B cell (primary cell): Measurements from ENCODE around the gene KRT79. TPM values are rescaled to one million over a fixed set of nuclear protein-coding genes. Genes with fewer than 3 reads are reported as not detected.
A peak's percentile ranks its signal among the peaks of the same experiment; 100 is the strongest.

Experiments
- ATAC-seq: fragments of 200-7000 bp; cut with Tn5 transposase; one replicate; pipeline ENCODE4 v1.10.0; 2021; ENCODE audit warnings: low read depth, mild to moderate bottlenecking, moderate number of reproducible peaks, moderate library complexity
- CTCF ChIA-PET: fragments of 350-600 bp; sonication (Branson Sonifier 250); formaldehyde crosslinking; loops from one replicate; lab custom pipeline; 2021; ENCODE audit warnings: antibody characterized with exemption, inconsistent platforms; lab: Charles Lee
- POLR2A ChIA-PET: fragments of 350-600 bp; sonication (Branson Sonifier 250); formaldehyde crosslinking; loops from one replicate; lab custom pipeline; 2021; ENCODE audit warnings: antibody characterized with exemption; lab: Charles Lee
- DNase-seq: peaks from one replicate; pipeline ENCODE4 v3.0.0; 2013
- H2AFZ ChIP-seq: 2 replicates; pipeline ENCODE4 v1.6.1; 2012; ENCODE audit warnings: mild to moderate bottlenecking, low read depth, low read length; ENCODE audit not compliant: insufficient read depth, poor library complexity, severe bottlenecking
- H3K27ac ChIP-seq, 2 donors: 1 replicate in 1 of 2; 2 replicates in 1 of 2; pipeline ENCODE4 v1.5.1; 2012 to 2013; ENCODE audit warnings: low read length in 2 of 2, mild to moderate bottlenecking in 2 of 2, moderate library complexity in 1 of 2
- H3K27me3 ChIP-seq, 4 experiments: fragments of 200-600 bp in 1 of 4; sonication (generic) in 1 of 4; replicated peaks in 1 of 4; 1 replicate in 2 of 4; 2 replicates in 2 of 4; pipeline versions ENCODE4 v1.6.1 to v1.7.0; 2013 to 2016; ENCODE audit warnings: low read length in 3 of 4, mild to moderate bottlenecking in 2 of 4, mixed read lengths in 1 of 4, moderate library complexity in 1 of 4; ENCODE audit not compliant: insufficient read depth in 4 of 4, control insufficient read depth in 3 of 4; ENCODE audit errors: control extremely low read depth in 1 of 4
- H3K36me3 ChIP-seq, 2 experiments: replicated peaks in 1 of 2; 1 replicate in 1 of 2; 2 replicates in 1 of 2; pipeline versions ENCODE4 v1.6.1 to v1.7.1; 2013; ENCODE audit warnings: low read length in 1 of 2; ENCODE audit not compliant: insufficient read depth in 2 of 2, control insufficient read depth in 1 of 2; ENCODE audit errors: control extremely low read depth in 1 of 2, extremely low read depth in 1 of 2
- H3K4me1 ChIP-seq, 2 donors: fragments of 200-600 bp in 1 of 2; sonication (generic) in 1 of 2; 1 replicate in 1 of 2; 2 replicates in 1 of 2; pipeline versions ENCODE4 v1.5.1 to v1.6.1; 2013 to 2017; ENCODE audit warnings: low read length in 2 of 2; ENCODE audit not compliant: control insufficient read depth in 2 of 2, insufficient read depth in 2 of 2
- H3K4me2 ChIP-seq: replicated peaks from 2 replicates; pipeline ENCODE3; 2012; ENCODE audit warnings: mild to moderate bottlenecking, low read depth, low read length; ENCODE audit not compliant: poor library complexity, severe bottlenecking
- H3K4me3 ChIP-seq, 5 experiments: fragments of 200-600 bp in 1 of 5; sonication (generic) in 1 of 5; 1 replicate in 3 of 5; 2 replicates in 2 of 5; pipeline versions ENCODE4 v1.5.1 to v1.7.0; 2011 to 2016; ENCODE audit warnings: low read length in 4 of 5, mild to moderate bottlenecking in 4 of 5, low read depth in 2 of 5, control low read depth in 1 of 5, moderate library complexity in 1 of 5; ENCODE audit not compliant: insufficient read depth in 1 of 5; ENCODE audit errors: control extremely low read depth in 1 of 5, extremely low read depth in 1 of 5
- H3K79me2 ChIP-seq: fragments of 200-600 bp; sonication (generic); one replicate; pipeline ENCODE4 v1.6.0; 2016; ENCODE audit warnings: low read length; ENCODE audit not compliant: control insufficient read depth, insufficient read depth
- H3K9ac ChIP-seq: fragments of 200-600 bp; sonication (generic); 2 replicates; pipeline ENCODE4 v1.6.1; 2017; ENCODE audit warnings: mild to moderate bottlenecking, low read length, moderate library complexity
- H3K9me3 ChIP-seq, 3 donors: one replicate each; pipeline versions ENCODE4 v1.6.1 to v1.7.1; 2013; ENCODE audit warnings: low read length in 2 of 3; ENCODE audit not compliant: control insufficient read depth in 2 of 3, insufficient read depth in 1 of 3; ENCODE audit errors: control extremely low read depth in 1 of 3
- H4K20me1 ChIP-seq: 2 replicates; pipeline ENCODE4 v1.6.0; 2012; ENCODE audit warnings: mild to moderate bottlenecking, low read length; ENCODE audit not compliant: insufficient read depth, control insufficient read depth, poor library complexity, severe bottlenecking
- H3K27ac Mint-ChIP-seq: one replicate; pipeline ENCODE4 v1.8.0; 2021; ENCODE audit warnings: mixed read lengths
- H3K27me3 Mint-ChIP-seq: one replicate; pipeline ENCODE4 v1.8.0; 2021; ENCODE audit warnings: mixed read lengths
- H3K4me1 Mint-ChIP-seq: one replicate; pipeline ENCODE4 v1.8.0; 2021; ENCODE audit warnings: mixed read lengths
- H3K4me3 Mint-ChIP-seq: one replicate; pipeline ENCODE4 v1.8.0; 2021; ENCODE audit warnings: mixed read lengths
- H3K9me3 Mint-ChIP-seq: one replicate; pipeline ENCODE4 v1.8.0; 2022; ENCODE audit warnings: mixed read lengths; ENCODE audit not compliant: insufficient read depth
- CTCF ChIP-seq: fragments of 200-600 bp; IDR thresholded peaks from one replicate; pipeline ENCODE4 v1.8.0; 2022; ENCODE audit warnings: antibody characterized with exemption, mild to moderate bottlenecking
- EZH2 ChIP-seq: IDR thresholded peaks from 2 replicates; pipeline ENCODE4 v1.6.1; 2012; ENCODE audit warnings: borderline replicate concordance, low read depth, mild to moderate bottlenecking, moderate library complexity, low read length; ENCODE audit not compliant: insufficient read depth, poor library complexity, severe bottlenecking
- WGBS: methylation state at CpG from one replicate; pipeline ENCODE4 v1.1.5; 2013; ENCODE audit warnings: missing lambda C conversion rate; ENCODE audit not compliant: insufficient coverage; 5-methylcytosine and 5-hydroxymethylcytosine counted together
- intact Hi-C: fragments of 100-400 bp; cut with micrococcal nuclease; formaldehyde crosslinking; loops from one replicate; pipeline ENCODE4 v1.10.0; 2022
- polyA plus RNA-seq: library from polyadenylated mRNA; depleted of rRNA; stranded (reverse); fragments of >200 nt; gene quantifications from 2 replicates; pipeline ENCODE4 v1.2.3, GENCODE V29; 2012
- total RNA-seq, 2 donors: library from RNA; stranded (reverse); fragments of 120-200 nt in 1 of 2; gene quantifications; 1 replicate in 1 of 2; 2 replicates in 1 of 2; pipeline versions ENCODE4 v1.2.3 to v1.2.4, GENCODE V29; 2013 to 2022

KRT79 gene
- total and polyA plus RNA-seq, 2 donors (not counting 1 experiment from before 2014, with no cell fraction given), result not detected

- ChIA-PET CTCF (interaction anchor here (0.6 to 10.0 kb wide), 15 partner anchors 10 to 725 kb away, joined by 3 to 260 read pairs (median 4); no protein-coding TSS in a partner anchor), POLR2A (no interaction called here)
- peaks cover 13% of the 10 kb centered on the region for H3K4me1 Mint-ChIP-seq
- no peaks in the 10 kb centered on the region for H4K20me1 ChIP-seq
- no peak overlapping the region for H3K27ac Mint-ChIP-seq
- H3K27me3 Mint-ChIP-seq, result peaks cover 20% of the 10 kb centered on the region
- peak overlapping the region; percentile 66 for H3K4me3 Mint-ChIP-seq
- peak overlapping the region in 2 of 5 experiments; percentile 20 to 31 for H3K4me3 ChIP-seq
- 7% methylated on average over 34 of the region's 38 CpGs for WGBS
- no peaks in the 10 kb centered on the region for H3K9me3 Mint-ChIP-seq
- H3K27ac ChIP-seq, result no peak overlapping the region
- H3K27me3 ChIP-seq, result peaks cover 0 to 27% (median 4%) of the 10 kb centered on the region in 4 experiments
- peak; percentile 89 for ATAC-seq
- DNase-seq, result peak; percentile 69
- no peak overlapping the region for H3K9ac ChIP-seq
- no peaks in the 10 kb centered on the region for H3K36me3 ChIP-seq
- H3K4me1 ChIP-seq, result peaks cover 7 to 12% of the 10 kb centered on the region in 2 donors
- no peaks in the 10 kb centered on the region for H3K9me3 ChIP-seq
- no peaks in the 10 kb centered on the region for H3K79me2 ChIP-seq
- peak; percentile 72 for TF ChIP-seq CTCF
- no peak for TF ChIP-seq EZH2
- peak overlapping the region; percentile 67 for H3K4me2 ChIP-seq
- intact Hi-C loops, result loop anchor here (2.0 to 10.0 kb wide), 3 partner anchors 295 to 725 kb away; no protein-coding TSS in a partner anchor
- H2AFZ ChIP-seq, result peak overlapping the region; percentile 68
Measured at GRCh38 chr12:52879394-52880351, 45.6 kb upstream of the KRT79 start.
